HCT116 (cell line): ENCODE data around the gene NTNG1. TPM values are rescaled to one million over a fixed set of nuclear protein-coding genes. Genes with fewer than 3 reads are reported as not detected.

Experiments used
- ATAC-seq: fragments of 200-7000 bp; cut with Tn5 transposase; 2 replicates; pipeline ENCODE4 v1.9.1; 2020; ENCODE audit warnings: mild to moderate bottlenecking, moderate library complexity
- BruUV-seq: library from RNA; stranded (reverse); fragments of 400-500 nt; replicated peaks from 2 replicates; lab custom pipeline; 2021; lab: Mats Ljungman, UMichigan
- CTCF ChIA-PET: fragments of 300-600 bp; sonication (Branson Sonifier 250); formaldehyde crosslinking; loops from one replicate; lab custom pipeline; 2021; ENCODE audit warnings: antibody characterized with exemption; lab: Charles Lee
- POLR2A ChIA-PET: fragments of 300-600, 350-600 bp; sonication (Branson Sonifier 250); formaldehyde crosslinking; loops from one replicate; lab custom pipeline; 2021; ENCODE audit warnings: antibody characterized with exemption; lab: Charles Lee
- RAD21 ChIA-PET, 2 experiments: fragments of 300-600 bp; sonication (Branson Sonifier 250); formaldehyde crosslinking; loops; one replicate each; lab custom pipeline; 2023; ENCODE audit warnings: low total read pairs in 2 of 2; ENCODE audit not compliant: uncharacterized antibody in 2 of 2, unreplicated experiment in 2 of 2, low non-redundant PET in 1 of 2; lab: Charles Lee
- DNase-seq: peaks from one replicate; pipeline ENCODE4 v3.0.0-alpha.2; 2010; ENCODE audit warnings: low read depth, low spot score
- H2AFZ ChIP-seq: fragments of 200-600 bp; shearing (Covaris generic), sonication (generic); 2 replicates; pipeline ENCODE4 v1.6.1; 2017; ENCODE audit warnings: low read depth, mixed run types, mixed read lengths, antibody characterized with exemption, low read length; ENCODE audit not compliant: poor library complexity, severe bottlenecking
- H3K27ac ChIP-seq: 2 replicates; pipeline ENCODE4 v1.5.1; 2012; ENCODE audit warnings: low read depth, low read length
- H3K27me3 ChIP-seq: fragments of 200-600 bp; sonication (generic); 2 replicates; pipeline ENCODE4 v1.6.1; 2016; ENCODE audit warnings: mixed run types, low read length, mixed read lengths; ENCODE audit not compliant: insufficient read depth
- H3K36me3 ChIP-seq, 2 experiments: fragments of 200-500 bp in 1 of 2; fragments of 200-600 bp in 1 of 2; sonication (Bioruptor generic) in 1 of 2; sonication (generic) in 1 of 2; 2 replicates each; pipeline versions ENCODE4 v1.5.1 to v1.6.1; 2014 to 2016; ENCODE audit warnings: low read length in 2 of 2, inconsistent platforms in 1 of 2, mixed read lengths in 1 of 2, mixed run types in 1 of 2; ENCODE audit not compliant: insufficient read depth in 2 of 2, control insufficient read depth in 1 of 2
- H3K4me1 ChIP-seq, 2 experiments: fragments of 200-600 bp in 1 of 2; sonication (generic) in 1 of 2; 2 replicates each; pipeline versions ENCODE4 v1.5.1 to v1.6.1; 2012 to 2017; ENCODE audit warnings: low read length in 2 of 2, inconsistent platforms in 1 of 2, mild to moderate bottlenecking in 1 of 2, mixed read lengths in 1 of 2, mixed run types in 1 of 2, moderate library complexity in 1 of 2; ENCODE audit not compliant: insufficient read depth in 2 of 2, control insufficient read depth in 1 of 2
- H3K4me2 ChIP-seq: fragments of 200-600 bp; sonication (generic); 2 replicates; pipeline ENCODE4 v1.6.1; 2017; ENCODE audit warnings: mixed run types, low read length, mixed read lengths
- H3K4me3 ChIP-seq, 2 experiments: fragments of 200-600 bp in 1 of 2; sonication (generic) in 1 of 2; replicated peaks in 1 of 2; 2 replicates each; pipeline ENCODE4 v1.5.1; 2011 to 2016; ENCODE audit warnings: low read length in 2 of 2, control low read depth in 1 of 2, low read depth in 1 of 2, mild to moderate bottlenecking in 1 of 2, mixed read lengths in 1 of 2, mixed run types in 1 of 2
- H3K79me2 ChIP-seq: fragments of 200-600 bp; sonication (generic); 2 replicates; pipeline ENCODE4 v1.6.1; 2017; ENCODE audit warnings: mild to moderate bottlenecking, mixed run types, low read length, moderate library complexity, mixed read lengths; ENCODE audit not compliant: insufficient read depth
- H3K9ac ChIP-seq: fragments of 200-600 bp; sonication (generic); 2 replicates; pipeline ENCODE4 v1.6.1; 2016; ENCODE audit warnings: low read length, mixed read lengths
- H3K9me2 ChIP-seq: fragments of 200-600 bp; sonication (generic), shearing (Covaris generic); 2 replicates; pipeline ENCODE4 v1.6.1; 2017; ENCODE audit warnings: mixed run types, mild to moderate bottlenecking, moderate library complexity; ENCODE audit not compliant: insufficient read depth
- H3K9me3 ChIP-seq, 2 experiments: fragments of 200-500 bp in 1 of 2; fragments of 200-600 bp in 1 of 2; sonication (Bioruptor generic) in 1 of 2; sonication (generic) in 1 of 2; 2 replicates each; pipeline ENCODE4 v1.6.1; 2014 to 2017; ENCODE audit warnings: low read length in 2 of 2, mixed read lengths in 2 of 2, inconsistent platforms in 1 of 2, low read depth in 1 of 2, mild to moderate bottlenecking in 1 of 2, mixed run types in 1 of 2, moderate library complexity in 1 of 2; ENCODE audit not compliant: control insufficient read depth in 1 of 2, insufficient read depth in 1 of 2
- H4K20me1 ChIP-seq: fragments of 200-600 bp; sonication (generic), shearing (Covaris generic); 2 replicates; pipeline ENCODE4 v1.6.1; 2017; ENCODE audit warnings: mixed run types, mild to moderate bottlenecking, moderate library complexity; ENCODE audit not compliant: insufficient read depth
- CBX3 ChIP-seq: IDR thresholded peaks from 2 replicates; pipeline ENCODE4 v1.6.1; 2012; ENCODE audit warnings: low read depth
- CEBPB ChIP-seq: IDR thresholded peaks from 2 replicates; pipeline ENCODE4 v1.6.1; 2012; ENCODE audit warnings: low read depth
- EGR1 ChIP-seq: IDR thresholded peaks from 2 replicates; pipeline ENCODE4 v1.6.1; 2012; ENCODE audit warnings: low read depth
- ELF1 ChIP-seq: IDR thresholded peaks from 2 replicates; pipeline ENCODE4 v1.6.1; 2012; ENCODE audit warnings: low read depth, borderline replicate concordance
- EZH2 ChIP-seq: fragments of 200-600 bp; sonication (generic); IDR thresholded peaks from 2 replicates; pipeline ENCODE4 v1.6.1; 2017; ENCODE audit warnings: antibody characterized with exemption, mixed run types
- EZH2phosphoT487 ChIP-seq: fragments of 200-600 bp; IDR thresholded peaks from 2 replicates; pipeline ENCODE4 v1.6.1; 2018; ENCODE audit warnings: antibody characterized with exemption, borderline replicate concordance
- FOSL1 ChIP-seq: IDR thresholded peaks from 2 replicates; pipeline ENCODE4 v1.6.1; 2012; ENCODE audit warnings: low read depth
- JUND ChIP-seq: IDR thresholded peaks from 2 replicates; pipeline ENCODE4 v1.6.1; 2012
- POLR2A ChIP-seq: IDR thresholded peaks from 2 replicates; pipeline ENCODE4 v1.7.0; 2011; ENCODE audit warnings: borderline replicate concordance; ENCODE audit not compliant: insufficient read depth, insufficient read length; ENCODE audit errors: extremely low read depth
- RAD21 ChIP-seq: IDR thresholded peaks from 2 replicates; pipeline ENCODE4 v1.6.1; 2012; ENCODE audit warnings: low read depth, mild to moderate bottlenecking
- SP1 ChIP-seq: IDR thresholded peaks from 2 replicates; pipeline ENCODE4 v1.6.1; 2012; ENCODE audit warnings: low read depth
- SRF ChIP-seq: IDR thresholded peaks from 2 replicates; pipeline ENCODE4 v1.6.1; 2012; ENCODE audit warnings: low read depth
- TCF7L2 ChIP-seq: IDR thresholded peaks from 2 replicates; pipeline ENCODE4 v1.7.0; 2011; ENCODE audit warnings: borderline replicate concordance, inconsistent platforms; ENCODE audit not compliant: insufficient read depth, insufficient read length; ENCODE audit errors: extremely low read depth
- YY1 ChIP-seq: IDR thresholded peaks from 2 replicates; pipeline ENCODE4 v1.6.1; 2011; ENCODE audit warnings: low read length, low read depth, moderate library complexity, mild to moderate bottlenecking; ENCODE audit not compliant: insufficient replicate concordance; ENCODE audit errors: extremely low read depth
- ZFX ChIP-seq: fragments of 450-650 bp; IDR thresholded peaks from 2 replicates; pipeline ENCODE4 v1.6.1; 2017
- ZNF274 ChIP-seq: fragments of 200-500 bp; sonication (Bioruptor generic); IDR thresholded peaks from 2 replicates; pipeline ENCODE4 v1.6.1; 2014; ENCODE audit warnings: mild to moderate bottlenecking, low read depth, low read length, inconsistent platforms
- intact Hi-C: fragments of 100-400 bp; cut with micrococcal nuclease; formaldehyde crosslinking; loops from 2 replicates; pipeline ENCODE4 v1.10.0; 2022
- total RNA-seq: library from RNA; stranded (reverse); gene quantifications from one replicate; pipeline ENCODE4 v1.2.1, GENCODE V29; 2021; ENCODE audit not compliant: unreplicated experiment
- TF ChIP-seq, protein P1 (sequence below): IDR thresholded peaks from 2 replicates; pipeline ENCODE4 v1.6.1; 2012
- TF ChIP-seq, protein P2 (sequence below): IDR thresholded peaks from 2 replicates; pipeline ENCODE4 v1.6.1; 2011; ENCODE audit warnings: mild to moderate bottlenecking, low read length, moderate library complexity; ENCODE audit not compliant: insufficient replicate concordance; ENCODE audit errors: extremely low read depth
- TF ChIP-seq, protein P3 (sequence below): IDR thresholded peaks from 2 replicates; pipeline ENCODE4 v1.6.1; 2012

NTNG1 gene
- total RNA-seq, 1 experiment from 2014 or later = not detected

DNA sequence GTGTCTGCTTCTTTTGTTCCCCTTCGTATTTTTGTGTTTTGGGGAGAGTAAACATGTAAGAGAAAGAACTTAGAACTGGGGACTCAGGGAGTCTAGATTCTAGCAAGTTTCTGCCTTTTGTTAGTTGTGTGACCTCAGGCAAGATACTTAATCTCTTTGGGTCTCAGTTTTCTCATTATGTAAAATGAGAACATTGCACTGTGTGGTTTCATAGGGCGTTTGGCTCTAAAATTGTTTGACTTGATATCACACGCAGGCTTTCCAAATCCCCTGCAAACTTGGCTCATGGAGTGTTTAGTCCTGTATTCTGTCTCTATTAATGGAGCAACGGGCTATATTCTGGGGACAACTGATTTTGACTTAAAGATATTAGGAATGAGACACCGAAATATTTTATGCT is 57.7 kb downstream of the NTNG1 start:
- H3K9me2 ChIP-seq = no peaks in the 10 kb centered on the region
- H3K27ac ChIP-seq = no peak overlapping the region
- DNase-seq (no peak), ATAC-seq (no peak)
- no peak overlapping the region for H3K4me3 ChIP-seq
- TF ChIP-seq, protein P1, sequence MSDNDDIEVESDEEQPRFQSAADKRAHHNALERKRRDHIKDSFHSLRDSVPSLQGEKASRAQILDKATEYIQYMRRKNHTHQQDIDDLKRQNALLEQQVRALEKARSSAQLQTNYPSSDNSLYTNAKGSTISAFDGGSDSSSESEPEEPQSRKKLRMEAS = no peak
- TF ChIP-seq, protein P2, sequence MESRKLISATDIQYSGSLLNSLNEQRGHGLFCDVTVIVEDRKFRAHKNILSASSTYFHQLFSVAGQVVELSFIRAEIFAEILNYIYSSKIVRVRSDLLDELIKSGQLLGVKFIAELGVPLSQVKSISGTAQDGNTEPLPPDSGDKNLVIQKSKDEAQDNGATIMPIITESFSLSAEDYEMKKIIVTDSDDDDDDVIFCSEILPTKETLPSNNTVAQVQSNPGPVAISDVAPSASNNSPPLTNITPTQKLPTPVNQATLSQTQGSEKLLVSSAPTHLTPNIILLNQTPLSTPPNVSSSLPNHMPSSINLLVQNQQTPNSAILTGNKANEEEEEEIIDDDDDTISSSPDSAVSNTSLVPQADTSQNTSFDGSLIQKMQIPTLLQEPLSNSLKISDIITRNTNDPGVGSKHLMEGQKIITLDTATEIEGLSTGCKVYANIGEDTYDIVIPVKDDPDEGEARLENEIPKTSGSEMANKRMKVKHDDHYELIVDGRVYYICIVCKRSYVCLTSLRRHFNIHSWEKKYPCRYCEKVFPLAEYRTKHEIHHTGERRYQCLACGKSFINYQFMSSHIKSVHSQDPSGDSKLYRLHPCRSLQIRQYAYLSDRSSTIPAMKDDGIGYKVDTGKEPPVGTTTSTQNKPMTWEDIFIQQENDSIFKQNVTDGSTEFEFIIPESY = no peak
- TF ChIP-seq EGR1 = no peak
- no peak for TF ChIP-seq POLR2A
- no peak for TF ChIP-seq EZH2phosphoT487
- TF ChIP-seq YY1 = no peak
- TF ChIP-seq TCF7L2 = no peak
- TF ChIP-seq ZNF274 = no peak
- no peak for TF ChIP-seq EZH2
- no peak for TF ChIP-seq CEBPB
- no peak for TF ChIP-seq RAD21
- no peak for TF ChIP-seq FOSL1
- no peak for TF ChIP-seq SP1
- no peak for TF ChIP-seq ZFX
- TF ChIP-seq, protein P3, sequence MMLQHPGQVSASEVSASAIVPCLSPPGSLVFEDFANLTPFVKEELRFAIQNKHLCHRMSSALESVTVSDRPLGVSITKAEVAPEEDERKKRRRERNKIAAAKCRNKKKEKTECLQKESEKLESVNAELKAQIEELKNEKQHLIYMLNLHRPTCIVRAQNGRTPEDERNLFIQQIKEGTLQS = no peak
- no peak for TF ChIP-seq ELF1
- no peak for TF ChIP-seq JUND
- no peak for TF ChIP-seq SRF
- TF ChIP-seq CBX3 = no peak
- RAD21 ChIA-PET = no interaction called here
- CTCF ChIA-PET = no interaction called here
- H3K36me3 ChIP-seq = no peaks in the 10 kb centered on the region
- BruUV-seq = no TSS peak
- H3K79me2 ChIP-seq = no peaks in the 10 kb centered on the region
- intact Hi-C loops = no loop called here
- no peak overlapping the region for H3K9ac ChIP-seq
- no peaks in the 10 kb centered on the region for H3K4me1 ChIP-seq
- no peak overlapping the region for H2AFZ ChIP-seq
- H3K9me3 ChIP-seq = peaks cover 0 to 3% of the 10 kb centered on the region in 2 experiments; a peak in 2 of 4 replicates
- H4K20me1 ChIP-seq = no peaks in the 10 kb centered on the region
- POLR2A ChIA-PET = no interaction called here
- no peaks in the 10 kb centered on the region for H3K27me3 ChIP-seq
- no peak overlapping the region for H3K4me2 ChIP-seq
